Neural cell (in vitro differentiated cells): ENCODE data around the gene RALGPS2. TPM values are rescaled to one million over a fixed set of nuclear protein-coding genes. Genes with fewer than 3 reads are reported as not detected.

Source experiments
- H2AFZ ChIP-seq: fragments of 200-600, 300-800 bp; sonication (generic), shearing (Covaris generic); 2 replicates; pipeline ENCODE4 v1.6.0; 2014; ENCODE audit warnings: low read depth, mild to moderate bottlenecking, antibody characterized with exemption, low read length, moderate library complexity
- H3F3A ChIP-seq: fragments of 200-600 bp; shearing (Covaris generic); 2 replicates; pipeline ENCODE4 v1.6.1; 2016; ENCODE audit warnings: mild to moderate bottlenecking, moderate library complexity, mixed read lengths, antibody characterized with exemption, low read length; ENCODE audit not compliant: insufficient read depth, poor library complexity, severe bottlenecking
- H3K27ac ChIP-seq: fragments of 200-600, 300-800 bp; sonication (generic), shearing (Covaris generic); 2 replicates; pipeline ENCODE4 v1.5.1; 2014; ENCODE audit warnings: mild to moderate bottlenecking, low read length, moderate library complexity
- H3K27me3 ChIP-seq: fragments of 300-800, 200-600 bp; sonication (generic), shearing (Covaris generic); 2 replicates; pipeline ENCODE4 v1.6.0; 2014; ENCODE audit warnings: mild to moderate bottlenecking, low read depth, low read length, moderate library complexity; ENCODE audit not compliant: insufficient read depth
- H3K36me3 ChIP-seq: fragments of 300-800, 200-600 bp; sonication (generic), shearing (Covaris generic); 2 replicates; pipeline ENCODE4 v1.5.1; 2014; ENCODE audit warnings: mild to moderate bottlenecking, antibody characterized with exemption, low read length, moderate library complexity; ENCODE audit not compliant: insufficient read depth
- H3K4me2 ChIP-seq: fragments of 300-800, 200-600 bp; sonication (generic), shearing (Covaris generic); 2 replicates; pipeline ENCODE4 v1.6.0; 2014; ENCODE audit warnings: mild to moderate bottlenecking, low read length
- H3K4me3 ChIP-seq: fragments of 300-800, 200-600 bp; sonication (generic), shearing (Covaris generic); 2 replicates; pipeline ENCODE4 v1.5.1; 2014; ENCODE audit warnings: mild to moderate bottlenecking, low read length, moderate library complexity
- H3K79me2 ChIP-seq: fragments of 200-600 bp; shearing (Covaris generic); replicated peaks from 2 replicates; pipeline ENCODE4 v1.6.0; 2014; ENCODE audit warnings: mild to moderate bottlenecking, low read length, moderate library complexity; ENCODE audit not compliant: insufficient read depth
- H3K9ac ChIP-seq: fragments of 300-800, 200-600 bp; sonication (generic), shearing (Covaris generic); 2 replicates; pipeline ENCODE4 v1.6.1; 2016; ENCODE audit warnings: mild to moderate bottlenecking, low read length, mixed read lengths
- H3K9me2 ChIP-seq: fragments of 200-600 bp; shearing (Covaris generic); 2 replicates; pipeline ENCODE4 v1.6.1; 2016; ENCODE audit warnings: mild to moderate bottlenecking, low read length, mixed read lengths; ENCODE audit not compliant: insufficient read depth
- H3K9me3 ChIP-seq: fragments of 200-600, 300-800 bp; sonication (generic), shearing (Covaris generic); 2 replicates; pipeline ENCODE4 v1.6.1; 2016; ENCODE audit warnings: mild to moderate bottlenecking, mixed run types, low read length, moderate library complexity, mixed read lengths
- H4K20me1 ChIP-seq: fragments of 200-600 bp; shearing (Covaris generic); 2 replicates; pipeline ENCODE4 v1.6.1; 2016; ENCODE audit warnings: mild to moderate bottlenecking, mixed run types; ENCODE audit not compliant: insufficient read depth
- EP300 ChIP-seq: fragments of 450-650 bp; conservative IDR thresholded peaks from 2 replicates; pipeline ENCODE4 v1.6.1; 2014; ENCODE audit warnings: antibody characterized with exemption, mild to moderate bottlenecking, moderate library complexity; ENCODE audit not compliant: poor library complexity, severe bottlenecking
- EZH2 ChIP-seq: fragments of 200-600, 300-800 bp; shearing (Covaris generic), sonication (generic); IDR thresholded peaks from 2 replicates; pipeline ENCODE4 v1.6.1; 2014; ENCODE audit warnings: antibody characterized with exemption, low read length, borderline replicate concordance, mild to moderate bottlenecking; ENCODE audit not compliant: insufficient read depth, poor library complexity, severe bottlenecking
- MXI1 ChIP-seq: fragments of 450-650 bp; conservative IDR thresholded peaks from 2 replicates; pipeline ENCODE4 v1.6.1; 2014; ENCODE audit warnings: antibody characterized with exemption, mild to moderate bottlenecking; ENCODE audit not compliant: poor library complexity, severe bottlenecking
- POLR2AphosphoS5 ChIP-seq: IDR thresholded peaks from 2 replicates; pipeline ENCODE4 v1.6.1; 2012
- RAD21 ChIP-seq: fragments of 450-650 bp; conservative IDR thresholded peaks from 2 replicates; pipeline ENCODE4 v1.6.1; 2014; ENCODE audit warnings: antibody characterized with exemption, mild to moderate bottlenecking, moderate library complexity
- REST ChIP-seq: IDR thresholded peaks from 2 replicates; pipeline ENCODE4 v1.6.1; 2012; ENCODE audit warnings: borderline replicate concordance
- SMC3 ChIP-seq: fragments of 450-650 bp; conservative IDR thresholded peaks from 2 replicates; pipeline ENCODE4 v1.6.1; 2014; ENCODE audit warnings: antibody characterized with exemption, mild to moderate bottlenecking, moderate library complexity; ENCODE audit not compliant: poor library complexity
- TAF1 ChIP-seq: IDR thresholded peaks from 2 replicates; pipeline ENCODE4 v1.6.1; 2012; ENCODE audit warnings: low read depth
- polyA plus RNA-seq: library from polyadenylated mRNA; depleted of rRNA; stranded (reverse); fragments of >200 nt; gene quantifications from 2 replicates; pipeline ENCODE4 v1.2.3, GENCODE V29; 2014
- TF ChIP-seq, protein P1 (sequence below): fragments of 450-650 bp; IDR thresholded peaks from 2 replicates; pipeline ENCODE4 v1.5.1; 2014; ENCODE audit warnings: antibody characterized with exemption, mild to moderate bottlenecking, moderate library complexity; ENCODE audit not compliant: poor library complexity, severe bottlenecking

RALGPS2 gene
- polyA plus RNA-seq, 1 donor from 2014 or later = 26.6 TPM

GRCh38 chr1:178939338-178940067 lies 214.5 kb downstream of the RALGPS2 start:
- Histone ChIP-seq H3K9me3 (no peaks in the 10 kb centered on the region), H2AFZ (no peak overlapping the region), H3K79me2 (no peaks in the 10 kb centered on the region), H3K36me3 (no peaks in the 10 kb centered on the region), H3K9me2 (no peaks in the 10 kb centered on the region), H3K4me3 (no peak overlapping the region), H4K20me1 (no peaks in the 10 kb centered on the region), H3K4me2 (no peak overlapping the region), H3K27me3 (no peaks in the 10 kb centered on the region), H3F3A (no peaks in the 10 kb centered on the region), H3K9ac (no peak overlapping the region), H3K27ac (no peak overlapping the region)
- TF ChIP-seq TAF1 = no peak
- no peak for TF ChIP-seq MXI1
- no peak for TF ChIP-seq RAD21
- TF ChIP-seq REST = no peak
- no peak for TF ChIP-seq POLR2AphosphoS5
- TF ChIP-seq, protein P1, sequence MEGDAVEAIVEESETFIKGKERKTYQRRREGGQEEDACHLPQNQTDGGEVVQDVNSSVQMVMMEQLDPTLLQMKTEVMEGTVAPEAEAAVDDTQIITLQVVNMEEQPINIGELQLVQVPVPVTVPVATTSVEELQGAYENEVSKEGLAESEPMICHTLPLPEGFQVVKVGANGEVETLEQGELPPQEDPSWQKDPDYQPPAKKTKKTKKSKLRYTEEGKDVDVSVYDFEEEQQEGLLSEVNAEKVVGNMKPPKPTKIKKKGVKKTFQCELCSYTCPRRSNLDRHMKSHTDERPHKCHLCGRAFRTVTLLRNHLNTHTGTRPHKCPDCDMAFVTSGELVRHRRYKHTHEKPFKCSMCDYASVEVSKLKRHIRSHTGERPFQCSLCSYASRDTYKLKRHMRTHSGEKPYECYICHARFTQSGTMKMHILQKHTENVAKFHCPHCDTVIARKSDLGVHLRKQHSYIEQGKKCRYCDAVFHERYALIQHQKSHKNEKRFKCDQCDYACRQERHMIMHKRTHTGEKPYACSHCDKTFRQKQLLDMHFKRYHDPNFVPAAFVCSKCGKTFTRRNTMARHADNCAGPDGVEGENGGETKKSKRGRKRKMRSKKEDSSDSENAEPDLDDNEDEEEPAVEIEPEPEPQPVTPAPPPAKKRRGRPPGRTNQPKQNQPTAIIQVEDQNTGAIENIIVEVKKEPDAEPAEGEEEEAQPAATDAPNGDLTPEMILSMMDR = no peak
- no peak for TF ChIP-seq EZH2
- no peak for TF ChIP-seq SMC3

DNA sequence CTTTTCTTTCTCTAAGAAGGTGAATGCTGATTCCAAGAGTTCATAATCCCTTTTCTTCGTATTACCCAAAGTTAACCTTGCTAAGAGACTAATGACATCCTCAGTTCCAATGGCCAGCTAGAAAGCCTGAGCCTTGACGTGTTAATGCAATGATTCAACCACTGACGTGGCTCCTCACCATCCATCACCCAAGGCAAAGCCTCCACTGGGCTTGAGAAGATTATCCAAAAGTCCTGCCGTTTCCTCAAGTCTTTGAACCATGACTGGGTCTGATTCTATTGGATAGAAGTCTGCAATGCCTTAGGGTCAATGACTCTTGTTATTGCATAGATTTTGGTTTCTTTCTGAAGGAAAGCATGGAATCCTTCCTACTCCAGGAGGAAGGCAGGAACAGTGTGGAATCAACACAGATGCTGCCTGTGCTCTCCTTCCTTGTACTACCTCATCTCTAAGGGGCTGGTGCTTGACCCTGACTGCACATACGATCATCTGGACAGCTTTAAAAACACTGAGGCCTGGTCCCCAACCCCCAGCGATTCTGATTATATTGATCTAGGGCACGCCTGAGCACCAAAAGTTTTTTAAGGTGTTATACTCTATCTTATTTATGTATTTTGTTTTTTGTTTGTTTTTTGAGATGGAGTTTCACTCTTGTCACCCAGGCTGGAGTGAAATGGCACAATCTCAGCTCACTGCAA lies 215.2 kb downstream of the RALGPS2 start:
- Histone ChIP-seq H3K9me3 (no peaks in the 10 kb centered on the region), H3K4me2 (no peak overlapping the region), H2AFZ (no peak overlapping the region), H3K9me2 (no peaks in the 10 kb centered on the region), H3K36me3 (no peaks in the 10 kb centered on the region), H3K27me3 (no peaks in the 10 kb centered on the region), H3K79me2 (no peaks in the 10 kb centered on the region), H3F3A (no peaks in the 10 kb centered on the region), H3K27ac (no peak overlapping the region), H3K4me3 (no peak overlapping the region), H3K9ac (no peak overlapping the region), H4K20me1 (no peaks in the 10 kb centered on the region)
- TF ChIP-seq, protein P1 = no peak
- no peak for TF ChIP-seq EP300
- TF ChIP-seq MXI1 = no peak
- no peak for TF ChIP-seq REST
- no peak for TF ChIP-seq RAD21
- no peak for TF ChIP-seq EZH2
- no peak for TF ChIP-seq SMC3
- TF ChIP-seq POLR2AphosphoS5 = no peak
- no peak for TF ChIP-seq TAF1
